C4-2B (cell line): ENCODE measurements around the gene KMO.

Experiments
- H3K27ac ChIP-seq: fragments of 450-650 bp; 2 replicates; pipeline ENCODE4 v1.5.1; 2017
- CTCF ChIP-seq: fragments of 450-650 bp; conservative IDR thresholded peaks from 2 replicates; pipeline ENCODE4 v1.5.1; 2017; ENCODE audit warnings: mild to moderate bottlenecking
- ZFX ChIP-seq: fragments of 450-650 bp; IDR thresholded peaks from 2 replicates; pipeline ENCODE4 v1.6.1; 2017

Gene KMO

GRCh38 chr1:241641773-241642592 is 109.8 kb downstream of the KMO start:
- H3K27ac ChIP-seq: no peak overlapping the region

GRCh38 chr1:241642593-241642944 is 110.4 kb downstream of the KMO start:
- H3K27ac ChIP-seq: no peak overlapping the region
- TF ChIP-seq ZFX (no peak), CTCF (no peak)

More at GRCh38 chr1:241641773-241642592, 109.8 kb downstream of the KMO start:
- TF ChIP-seq CTCF (no peak), ZFX (no peak)

GRCh38 chr1:241644259-241644658 is 112.1 kb downstream of the KMO start:
- no peak overlapping the region for H3K27ac ChIP-seq
- no peak for TF ChIP-seq CTCF
- no peak for TF ChIP-seq ZFX

- TF ChIP-seq ZFX: no peak
- TF ChIP-seq CTCF: no peak
- no peak overlapping the region for H3K27ac ChIP-seq
These were observed 113.0 kb downstream of the KMO start for GRCh38 chr1:241645199-241645598.
